ENCODE data around the gene TAS2R60. TPM values are rescaled to one million over a fixed set of nuclear protein-coding genes. Genes with fewer than 3 reads are reported as not detected.

The TAS2R60 gene
- total RNA-seq, 1 donor from 2014 or later = not detected

DNA sequence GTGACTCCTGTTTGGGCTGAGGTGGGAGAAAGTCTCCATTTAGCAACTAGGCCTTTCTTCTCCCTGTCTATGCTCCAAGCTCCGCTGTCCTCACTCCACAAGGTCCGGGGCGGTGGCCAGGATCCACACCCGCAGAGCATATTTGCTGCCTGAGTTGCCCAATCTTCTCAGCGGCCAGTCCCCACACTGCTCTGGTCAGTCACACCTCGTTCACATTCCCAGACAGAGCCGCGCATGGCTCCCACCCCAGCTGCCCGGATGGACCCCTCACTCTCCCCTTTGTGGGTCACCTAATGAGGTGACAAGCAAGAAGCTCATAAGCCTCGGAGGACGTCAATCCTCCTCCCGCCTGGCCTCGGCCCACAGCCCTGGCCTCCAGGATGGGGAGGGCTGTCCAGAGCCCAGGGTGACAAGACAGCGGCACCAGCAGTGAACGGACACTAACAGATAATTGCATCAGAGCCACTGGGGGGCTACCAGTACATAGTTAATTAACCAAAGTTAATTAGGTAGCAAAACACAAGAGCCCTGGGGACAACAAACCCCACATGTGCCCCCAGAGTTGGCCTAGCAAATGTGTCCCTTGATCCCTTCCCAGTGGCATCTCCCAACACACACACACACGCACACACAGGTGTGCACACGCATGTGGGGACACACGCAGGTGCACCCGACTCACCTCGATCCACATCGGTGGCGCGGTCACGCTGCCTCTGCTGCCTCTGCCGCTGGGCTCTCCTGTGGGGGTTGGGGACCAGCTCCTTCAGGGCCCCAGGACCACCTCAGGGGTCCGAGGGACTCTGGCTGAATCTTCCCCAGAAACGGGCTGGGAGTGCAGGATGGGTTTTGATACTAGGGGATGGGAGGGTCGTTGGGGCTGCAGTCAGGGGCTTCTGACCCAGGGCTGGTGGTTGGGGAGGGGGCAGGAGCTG is 46.4 kb upstream of the TAS2R60 start:
- Mint-ChIP-seq H3K36me3 (peaks cover 5% of the 10 kb centered on the region), H3K27me3 (no peaks in the 10 kb centered on the region), H3K4me1 (ENCODE audit: unreplicated experiment) (no peaks in the 10 kb centered on the region), H3K27ac (no peak overlapping the region), H3K9me3 (no peaks in the 10 kb centered on the region), H3K4me3 (no peak overlapping the region)
- TF ChIP-seq CTCF (conservative IDR thresholded peaks at IDR 0.05) = no peak
- DNase-seq (ENCODE audit: extremely low spot score, unreplicated experiment) = no peak

GRCh38 chr7:143397710-143398530 is 45.3 kb upstream of the TAS2R60 start:
- H3K36me3 Mint-ChIP-seq = peaks cover 5% of the 10 kb centered on the region

GRCh38 chr7:143398616-143399015 is 44.6 kb upstream of the TAS2R60 start:
- Mint-ChIP-seq H3K4me1 (ENCODE audit: unreplicated experiment) (no peaks in the 10 kb centered on the region), H3K9me3 (no peaks in the 10 kb centered on the region), H3K36me3 (peaks cover 5% of the 10 kb centered on the region), H3K4me3 (no peak overlapping the region), H3K27me3 (no peaks in the 10 kb centered on the region), H3K27ac (no peak overlapping the region)
- DNase-seq (ENCODE audit: extremely low spot score, unreplicated experiment) = no peak
- no peak for TF ChIP-seq CTCF (conservative IDR thresholded peaks at IDR 0.05)

More at GRCh38 chr7:143397710-143398530, 45.3 kb upstream of the TAS2R60 start:
- no peak for DNase-seq (ENCODE audit: extremely low spot score, unreplicated experiment)
- no peaks in the 10 kb centered on the region for H3K27me3 Mint-ChIP-seq
- H3K4me3 Mint-ChIP-seq = no peak overlapping the region
- no peak overlapping the region for H3K27ac Mint-ChIP-seq
- H3K4me1 Mint-ChIP-seq (ENCODE audit: unreplicated experiment) = no peaks in the 10 kb centered on the region
- TF ChIP-seq CTCF (conservative IDR thresholded peaks at IDR 0.05) = no peak
- H3K9me3 Mint-ChIP-seq = no peaks in the 10 kb centered on the region

- Mint-ChIP-seq H3K27ac (no peak overlapping the region), H3K36me3 (peaks cover 5% of the 10 kb centered on the region)
These were observed 44.1 kb upstream of the TAS2R60 start for GRCh38 chr7:143399151-143399550.

DNA sequence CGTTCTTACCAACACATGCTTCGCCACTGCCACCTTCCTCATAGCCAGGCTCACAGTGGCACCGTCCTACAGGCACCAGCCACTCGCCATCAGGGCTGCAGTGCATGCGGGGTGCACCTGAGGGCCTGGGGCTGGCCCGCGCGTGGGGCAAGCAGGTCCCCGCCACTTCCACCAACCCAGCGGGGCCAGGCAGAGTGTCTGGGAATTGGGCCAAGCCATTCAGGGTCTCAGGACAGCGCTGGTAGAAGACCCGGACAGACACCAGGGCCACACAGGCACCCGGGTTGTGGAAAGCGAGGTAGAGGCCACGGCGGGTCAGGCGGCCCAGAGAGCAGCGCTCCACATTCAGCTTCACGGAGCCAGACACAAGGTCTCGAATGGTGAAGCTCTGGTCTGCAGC is 43.6 kb upstream of the TAS2R60 start:
- peaks cover 5% of the 10 kb centered on the region for H3K36me3 Mint-ChIP-seq
- no peak for TF ChIP-seq CTCF (conservative IDR thresholded peaks at IDR 0.05)

More at GRCh38 chr7:143399151-143399550, 44.1 kb upstream of the TAS2R60 start:
- H3K4me3 Mint-ChIP-seq = no peak overlapping the region
- no peaks in the 10 kb centered on the region for H3K9me3 Mint-ChIP-seq
- H3K27me3 Mint-ChIP-seq = no peaks in the 10 kb centered on the region
- H3K4me1 Mint-ChIP-seq (ENCODE audit: unreplicated experiment) = no peaks in the 10 kb centered on the region
- no peak for DNase-seq (ENCODE audit: extremely low spot score, unreplicated experiment)
- TF ChIP-seq CTCF (conservative IDR thresholded peaks at IDR 0.05) = no peak

More for the DNA sequence above, 43.6 kb upstream of the TAS2R60 start:
- DNase-seq (ENCODE audit: extremely low spot score, unreplicated experiment) = no peak
- Mint-ChIP-seq H3K27me3 (no peaks in the 10 kb centered on the region), H3K4me3 (no peak overlapping the region), H3K9me3 (no peaks in the 10 kb centered on the region), H3K4me1 (ENCODE audit: unreplicated experiment) (no peaks in the 10 kb centered on the region), H3K27ac (no peak overlapping the region)

Data from type B pancreatic cell (in vitro differentiated cells).